ENCODE results near the gene KCNMA1.

DNA sequence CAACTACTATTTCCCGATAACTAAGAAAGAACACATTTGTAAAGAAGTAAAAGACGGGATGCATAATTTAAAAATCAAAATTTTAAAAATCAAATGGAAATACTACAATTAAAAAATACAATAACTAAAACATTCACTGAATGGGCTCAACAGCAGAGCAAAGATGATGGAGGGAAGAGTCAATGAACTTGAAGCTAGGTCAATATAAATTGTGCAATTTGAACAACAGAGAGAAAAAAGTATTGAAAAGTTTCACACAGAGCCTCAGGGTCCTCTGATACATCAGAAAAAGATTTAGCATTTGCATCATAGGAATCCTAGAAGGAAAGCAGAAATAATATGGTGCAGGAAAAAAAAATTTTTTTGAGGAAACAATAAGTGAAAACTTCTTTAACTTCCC lies 581.0 kb downstream of the KCNMA1 start:
- TF ChIP-seq SRF (IDR thresholded peaks at IDR 0.05; ENCODE audit: low read depth in 2 of 2, low read length in 2 of 2) (no peak), RBBP5 (conservative IDR thresholded peaks at IDR 0.05) (no peak), ESRRA (IDR thresholded peaks at IDR 0.05; ENCODE audit: low read length) (no peak), ZNF384 (IDR thresholded peaks at IDR 0.05; ENCODE audit: borderline replicate concordance, low read depth, low read length) (no peak), CEBPB (IDR thresholded peaks at IDR 0.05; ENCODE audit: borderline replicate concordance in 1 of 2, low read depth in 2 of 2, low read length in 2 of 2) (no peak), CHD4 (IDR thresholded peaks at IDR 0.05) (no peak), POLR2A (IDR thresholded peaks at IDR 0.05; ENCODE audit: low read depth, low read length) (no peak), BHLHE40 (IDR thresholded peaks at IDR 0.05; ENCODE audit: borderline replicate concordance in 1 of 2, low read depth in 2 of 2, low read length in 1 of 2) (no peak), POLR2AphosphoS5 (IDR thresholded peaks at IDR 0.05; ENCODE audit: low read length) (no peak), FOXM1 (IDR thresholded peaks at IDR 0.05; ENCODE audit: low read depth, low read length) (no peak)
- TF ChIP-seq, protein P1, sequence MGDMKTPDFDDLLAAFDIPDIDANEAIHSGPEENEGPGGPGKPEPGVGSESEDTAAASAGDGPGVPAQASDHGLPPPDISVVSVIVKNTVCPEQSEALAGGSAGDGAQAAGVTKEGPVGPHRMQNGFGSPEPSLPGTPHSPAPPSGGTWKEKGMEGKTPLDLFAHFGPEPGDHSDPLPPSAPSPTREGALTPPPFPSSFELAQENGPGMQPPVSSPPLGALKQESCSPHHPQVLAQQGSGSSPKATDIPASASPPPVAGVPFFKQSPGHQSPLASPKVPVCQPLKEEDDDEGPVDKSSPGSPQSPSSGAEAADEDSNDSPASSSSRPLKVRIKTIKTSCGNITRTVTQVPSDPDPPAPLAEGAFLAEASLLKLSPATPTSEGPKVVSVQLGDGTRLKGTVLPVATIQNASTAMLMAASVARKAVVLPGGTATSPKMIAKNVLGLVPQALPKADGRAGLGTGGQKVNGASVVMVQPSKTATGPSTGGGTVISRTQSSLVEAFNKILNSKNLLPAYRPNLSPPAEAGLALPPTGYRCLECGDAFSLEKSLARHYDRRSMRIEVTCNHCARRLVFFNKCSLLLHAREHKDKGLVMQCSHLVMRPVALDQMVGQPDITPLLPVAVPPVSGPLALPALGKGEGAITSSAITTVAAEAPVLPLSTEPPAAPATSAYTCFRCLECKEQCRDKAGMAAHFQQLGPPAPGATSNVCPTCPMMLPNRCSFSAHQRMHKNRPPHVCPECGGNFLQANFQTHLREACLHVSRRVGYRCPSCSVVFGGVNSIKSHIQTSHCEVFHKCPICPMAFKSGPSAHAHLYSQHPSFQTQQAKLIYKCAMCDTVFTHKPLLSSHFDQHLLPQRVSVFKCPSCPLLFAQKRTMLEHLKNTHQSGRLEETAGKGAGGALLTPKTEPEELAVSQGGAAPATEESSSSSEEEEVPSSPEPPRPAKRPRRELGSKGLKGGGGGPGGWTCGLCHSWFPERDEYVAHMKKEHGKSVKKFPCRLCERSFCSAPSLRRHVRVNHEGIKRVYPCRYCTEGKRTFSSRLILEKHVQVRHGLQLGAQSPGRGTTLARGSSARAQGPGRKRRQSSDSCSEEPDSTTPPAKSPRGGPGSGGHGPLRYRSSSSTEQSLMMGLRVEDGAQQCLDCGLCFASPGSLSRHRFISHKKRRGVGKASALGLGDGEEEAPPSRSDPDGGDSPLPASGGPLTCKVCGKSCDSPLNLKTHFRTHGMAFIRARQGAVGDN (IDR thresholded peaks at IDR 0.05): no peak
- TF ChIP-seq, protein P2, sequence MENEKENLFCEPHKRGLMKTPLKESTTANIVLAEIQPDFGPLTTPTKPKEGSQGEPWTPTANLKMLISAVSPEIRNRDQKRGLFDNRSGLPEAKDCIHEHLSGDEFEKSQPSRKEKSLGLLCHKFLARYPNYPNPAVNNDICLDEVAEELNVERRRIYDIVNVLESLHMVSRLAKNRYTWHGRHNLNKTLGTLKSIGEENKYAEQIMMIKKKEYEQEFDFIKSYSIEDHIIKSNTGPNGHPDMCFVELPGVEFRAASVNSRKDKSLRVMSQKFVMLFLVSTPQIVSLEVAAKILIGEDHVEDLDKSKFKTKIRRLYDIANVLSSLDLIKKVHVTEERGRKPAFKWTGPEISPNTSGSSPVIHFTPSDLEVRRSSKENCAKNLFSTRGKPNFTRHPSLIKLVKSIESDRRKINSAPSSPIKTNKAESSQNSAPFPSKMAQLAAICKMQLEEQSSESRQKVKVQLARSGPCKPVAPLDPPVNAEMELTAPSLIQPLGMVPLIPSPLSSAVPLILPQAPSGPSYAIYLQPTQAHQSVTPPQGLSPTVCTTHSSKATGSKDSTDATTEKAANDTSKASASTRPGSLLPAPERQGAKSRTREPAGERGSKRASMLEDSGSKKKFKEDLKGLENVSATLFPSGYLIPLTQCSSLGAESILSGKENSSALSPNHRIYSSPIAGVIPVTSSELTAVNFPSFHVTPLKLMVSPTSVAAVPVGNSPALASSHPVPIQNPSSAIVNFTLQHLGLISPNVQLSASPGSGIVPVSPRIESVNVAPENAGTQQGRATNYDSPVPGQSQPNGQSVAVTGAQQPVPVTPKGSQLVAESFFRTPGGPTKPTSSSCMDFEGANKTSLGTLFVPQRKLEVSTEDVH (IDR thresholded peaks at IDR 0.05; ENCODE audit: low read depth, partially characterized antibody): no peak
- TF ChIP-seq, protein P3, sequence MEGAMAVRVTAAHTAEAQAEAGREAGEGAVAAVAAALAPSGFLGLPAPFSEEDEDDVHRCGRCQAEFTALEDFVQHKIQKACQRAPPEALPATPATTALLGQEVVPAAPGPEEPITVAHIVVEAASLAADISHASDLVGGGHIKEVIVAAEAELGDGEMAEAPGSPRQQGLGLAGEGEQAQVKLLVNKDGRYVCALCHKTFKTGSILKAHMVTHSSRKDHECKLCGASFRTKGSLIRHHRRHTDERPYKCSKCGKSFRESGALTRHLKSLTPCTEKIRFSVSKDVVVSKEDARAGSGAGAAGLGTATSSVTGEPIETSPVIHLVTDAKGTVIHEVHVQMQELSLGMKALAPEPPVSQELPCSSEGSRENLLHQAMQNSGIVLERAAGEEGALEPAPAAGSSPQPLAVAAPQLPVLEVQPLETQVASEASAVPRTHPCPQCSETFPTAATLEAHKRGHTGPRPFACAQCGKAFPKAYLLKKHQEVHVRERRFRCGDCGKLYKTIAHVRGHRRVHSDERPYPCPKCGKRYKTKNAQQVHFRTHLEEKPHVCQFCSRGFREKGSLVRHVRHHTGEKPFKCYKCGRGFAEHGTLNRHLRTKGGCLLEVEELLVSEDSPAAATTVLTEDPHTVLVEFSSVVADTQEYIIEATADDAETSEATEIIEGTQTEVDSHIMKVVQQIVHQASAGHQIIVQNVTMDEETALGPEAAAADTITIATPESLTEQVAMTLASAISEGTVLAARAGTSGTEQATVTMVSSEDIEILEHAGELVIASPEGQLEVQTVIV (IDR thresholded peaks at IDR 0.05; ENCODE audit: borderline replicate concordance, partially characterized antibody): no peak
- TF ChIP-seq, protein P4, sequence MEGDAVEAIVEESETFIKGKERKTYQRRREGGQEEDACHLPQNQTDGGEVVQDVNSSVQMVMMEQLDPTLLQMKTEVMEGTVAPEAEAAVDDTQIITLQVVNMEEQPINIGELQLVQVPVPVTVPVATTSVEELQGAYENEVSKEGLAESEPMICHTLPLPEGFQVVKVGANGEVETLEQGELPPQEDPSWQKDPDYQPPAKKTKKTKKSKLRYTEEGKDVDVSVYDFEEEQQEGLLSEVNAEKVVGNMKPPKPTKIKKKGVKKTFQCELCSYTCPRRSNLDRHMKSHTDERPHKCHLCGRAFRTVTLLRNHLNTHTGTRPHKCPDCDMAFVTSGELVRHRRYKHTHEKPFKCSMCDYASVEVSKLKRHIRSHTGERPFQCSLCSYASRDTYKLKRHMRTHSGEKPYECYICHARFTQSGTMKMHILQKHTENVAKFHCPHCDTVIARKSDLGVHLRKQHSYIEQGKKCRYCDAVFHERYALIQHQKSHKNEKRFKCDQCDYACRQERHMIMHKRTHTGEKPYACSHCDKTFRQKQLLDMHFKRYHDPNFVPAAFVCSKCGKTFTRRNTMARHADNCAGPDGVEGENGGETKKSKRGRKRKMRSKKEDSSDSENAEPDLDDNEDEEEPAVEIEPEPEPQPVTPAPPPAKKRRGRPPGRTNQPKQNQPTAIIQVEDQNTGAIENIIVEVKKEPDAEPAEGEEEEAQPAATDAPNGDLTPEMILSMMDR (IDR thresholded peaks at IDR 0.05 in 2 of 3, conservative IDR thresholded peaks at IDR 0.05 in 1 of 3; ENCODE audit: control insufficient read depth in 2 of 3, extremely low read depth in 1 of 3, insufficient read depth in 1 of 3, low read depth in 3 of 3, low read length in 3 of 3): no peak
